HG03175 (cell line): Measurements from ENCODE around the gene SLC22A25.
"Not testable (repeated sequence)": the region's sequence is repeated elsewhere in the genome, so short reads cannot be mapped to it uniquely, and the experiment has no call there.

Experiments
- ATAC-seq: cut with Tn5 transposase; IDR thresholded peaks from one replicate; pipeline ENCODE4 v1.9.1; 2021; ENCODE audit warnings: mild to moderate bottlenecking, moderate library complexity; ENCODE audit not compliant: unreplicated experiment

SLC22A25 gene

GRCh38 chr11:63235471-63236461 is 7.6 kb downstream of the SLC22A25 start:
- not testable (repeated sequence) for ATAC-seq

DNA sequence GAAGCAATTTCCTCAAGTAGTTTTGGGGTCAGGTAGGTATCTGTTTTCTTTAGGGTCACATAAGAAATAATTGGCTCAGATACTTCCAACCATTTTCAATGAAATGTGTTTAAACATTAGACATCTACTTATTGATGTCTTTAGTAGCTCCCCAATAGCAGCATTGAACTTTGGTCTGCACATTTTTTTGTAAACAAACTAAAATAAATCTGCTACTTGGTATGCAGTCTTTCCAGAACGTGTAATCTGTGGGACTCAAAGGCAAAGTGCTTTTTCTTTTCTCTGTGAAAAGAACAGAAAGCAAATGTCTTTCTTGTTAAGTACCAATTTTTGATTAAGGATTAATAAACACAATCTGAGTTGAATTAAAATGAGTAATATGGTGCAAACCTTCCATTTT is 13.6 kb downstream of the SLC22A25 start:
- no peak for ATAC-seq

DNA sequence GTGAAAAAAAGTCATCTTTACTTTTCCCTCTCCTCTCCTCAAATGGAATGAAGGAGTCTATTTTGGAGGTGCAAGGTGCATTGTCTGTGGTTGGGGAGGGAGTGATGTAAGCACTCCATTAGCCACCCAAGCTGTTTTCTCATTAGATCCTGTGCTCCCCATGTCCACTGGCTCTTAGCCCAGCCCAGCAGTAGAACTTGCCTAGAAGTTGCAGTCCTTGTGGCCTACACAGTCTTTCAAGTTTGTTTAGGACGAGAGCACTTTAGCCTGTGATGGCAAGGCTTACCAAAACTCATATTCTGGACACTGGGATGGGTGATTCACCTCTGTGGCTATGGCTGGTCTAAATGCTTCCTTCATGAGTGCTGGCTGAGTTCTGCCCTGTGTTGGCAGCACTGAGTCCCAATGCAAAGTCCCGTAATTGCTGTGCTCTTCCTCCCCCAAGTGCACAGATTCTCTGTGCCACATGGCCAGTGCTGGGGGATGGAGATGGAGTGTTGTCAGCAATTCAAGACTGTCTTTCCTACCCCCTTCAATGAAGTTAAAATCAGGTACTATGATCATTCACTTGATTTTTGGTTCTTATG is 15.8 kb downstream of the SLC22A25 start:
- ATAC-seq = no peak

DNA sequence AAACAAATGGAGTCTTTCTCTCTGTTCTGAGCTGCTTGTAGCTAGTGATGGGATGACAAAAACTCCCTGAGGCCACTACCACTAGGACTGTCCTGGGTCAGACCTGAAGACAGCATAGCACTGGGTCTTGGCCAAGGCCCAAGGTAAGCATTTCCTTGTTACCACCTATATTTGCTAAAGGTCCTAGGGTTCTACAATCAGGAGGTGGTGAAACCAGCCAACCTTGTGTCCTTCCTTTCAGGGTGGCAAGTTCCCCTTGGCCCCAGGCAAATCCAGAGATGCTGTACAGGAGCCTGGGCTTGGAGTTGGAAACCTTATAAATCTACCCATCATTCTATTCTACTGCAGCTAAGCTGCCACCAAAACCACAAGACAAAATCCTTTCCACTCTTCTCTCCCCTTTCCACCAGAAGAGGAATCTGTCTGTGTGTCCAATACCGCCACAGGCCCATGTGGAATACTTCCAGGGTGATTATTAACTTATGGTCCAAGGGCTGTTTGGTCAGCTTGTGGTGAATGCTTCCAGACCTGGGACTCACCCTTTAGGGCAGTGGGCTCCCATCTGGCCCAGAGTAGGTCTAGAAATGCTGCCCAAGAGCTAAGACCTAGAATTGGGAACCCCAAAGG is 16.8 kb downstream of the SLC22A25 start:
- no peak for ATAC-seq

DNA sequence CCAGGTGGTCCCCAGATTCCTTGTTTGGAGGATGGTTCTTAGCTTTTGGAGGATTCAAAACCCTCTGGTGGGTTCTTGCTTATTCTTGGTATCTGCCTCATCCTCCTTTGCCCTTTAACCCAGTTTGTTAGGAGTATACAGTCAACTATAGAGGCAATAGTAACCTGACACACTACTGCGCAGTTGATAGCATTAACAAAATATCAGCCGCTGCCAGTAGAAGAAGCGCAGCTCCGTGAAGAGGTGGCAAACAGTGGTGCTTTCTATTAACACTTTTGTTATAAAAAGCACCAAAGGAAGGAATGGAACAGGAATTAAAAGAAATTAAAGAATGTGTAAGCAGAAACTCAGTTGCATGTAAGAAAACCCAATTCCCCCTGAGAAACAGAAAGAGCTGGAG is 29.3 kb downstream of the SLC22A25 start:
- no peak for ATAC-seq

DNA sequence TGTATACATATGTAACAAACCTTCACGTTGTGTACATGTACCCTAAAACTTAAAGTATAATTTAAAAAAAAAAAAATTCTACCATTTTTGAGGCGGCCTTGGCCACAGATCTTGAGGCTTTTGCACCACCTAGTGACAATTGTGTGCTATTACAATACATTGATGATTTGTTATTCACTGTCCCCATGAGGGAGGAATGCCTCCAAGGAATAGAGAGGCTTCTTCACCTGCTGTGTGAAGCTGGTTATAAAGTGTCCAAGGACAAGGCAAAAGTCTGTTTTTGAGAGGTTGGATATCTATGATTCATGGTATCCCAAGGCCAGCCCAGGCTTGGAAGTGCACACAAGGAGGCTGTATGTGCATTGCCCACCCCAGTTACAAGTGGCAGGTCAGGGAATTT is 30.7 kb downstream of the SLC22A25 start:
- no peak for ATAC-seq

DNA sequence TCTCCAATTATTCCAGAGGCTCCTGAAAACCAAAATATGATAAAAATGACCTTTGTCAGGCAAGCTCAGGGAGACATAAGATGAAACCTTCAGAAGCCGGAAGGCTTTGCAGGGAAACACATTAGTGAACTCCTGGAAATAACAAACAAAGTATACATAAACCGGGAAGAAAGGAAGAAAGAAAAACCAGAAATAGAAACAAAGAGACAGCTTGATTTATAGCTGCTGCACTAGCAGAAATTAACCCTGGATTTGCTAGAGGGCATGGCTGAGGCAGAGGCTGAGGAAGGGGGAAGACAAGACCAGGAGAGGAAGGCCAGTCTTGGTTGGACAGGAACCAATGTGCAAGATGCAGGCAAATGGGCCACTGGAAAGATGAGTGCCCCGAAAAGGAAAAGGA is 33.3 kb downstream of the SLC22A25 start:
- no peak for ATAC-seq
